ENCODE data around the gene CYB5A.
"Not testable (repeated sequence)": the region's sequence is repeated elsewhere in the genome, so short reads cannot be mapped to it uniquely, and the experiment has no call there.

Gene CYB5A, protein sequence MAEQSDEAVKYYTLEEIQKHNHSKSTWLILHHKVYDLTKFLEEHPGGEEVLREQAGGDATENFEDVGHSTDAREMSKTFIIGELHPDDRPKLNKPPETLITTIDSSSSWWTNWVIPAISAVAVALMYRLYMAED

DNA sequence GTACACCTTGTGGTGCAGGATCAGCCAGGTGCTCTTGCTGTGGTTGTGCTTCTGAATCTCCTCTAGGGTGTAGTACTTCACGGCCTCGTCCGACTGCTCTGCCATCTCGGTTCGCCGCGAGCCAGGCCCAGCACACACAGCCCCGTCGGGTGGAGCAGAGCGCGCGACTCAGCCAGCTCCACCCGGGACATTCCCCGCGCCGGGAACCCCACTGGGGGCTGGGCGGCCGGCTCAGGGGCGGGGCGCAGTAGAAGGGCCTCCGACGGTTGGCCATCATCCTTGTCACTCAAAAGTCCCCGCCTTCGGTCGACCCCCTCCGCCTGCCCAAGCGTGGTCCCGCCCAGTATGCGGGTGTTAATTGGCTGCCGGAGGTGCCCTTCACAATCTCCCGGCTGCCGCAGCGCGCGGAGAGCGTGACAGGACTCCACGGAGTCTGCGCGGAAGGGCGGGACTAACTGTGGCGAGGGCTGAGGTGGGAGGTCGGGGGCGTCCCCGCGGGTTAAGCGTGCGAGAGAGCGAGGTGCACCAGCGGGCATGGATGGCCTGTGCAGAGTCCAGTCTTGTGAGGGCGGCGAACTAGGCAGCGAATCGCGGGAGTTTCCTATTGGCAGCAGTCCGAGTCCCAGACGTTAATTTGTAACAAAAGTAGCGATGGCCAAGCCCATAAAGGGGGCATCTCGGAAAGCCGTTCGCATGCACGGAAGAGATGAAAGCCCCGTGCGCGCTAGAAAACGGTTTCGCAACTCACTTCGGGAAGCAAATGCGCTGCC, at the start of gene CYB5A:
TSS of gene CYB5A (minus strand) at position 193 of the 770 bp plus-strand sequence. CDS start at position 105, 88 bp downstream.
- DNase-seq (ENCODE audit: low read depth in 2 of 2) = peak; percentile 95 to 97

DNA sequence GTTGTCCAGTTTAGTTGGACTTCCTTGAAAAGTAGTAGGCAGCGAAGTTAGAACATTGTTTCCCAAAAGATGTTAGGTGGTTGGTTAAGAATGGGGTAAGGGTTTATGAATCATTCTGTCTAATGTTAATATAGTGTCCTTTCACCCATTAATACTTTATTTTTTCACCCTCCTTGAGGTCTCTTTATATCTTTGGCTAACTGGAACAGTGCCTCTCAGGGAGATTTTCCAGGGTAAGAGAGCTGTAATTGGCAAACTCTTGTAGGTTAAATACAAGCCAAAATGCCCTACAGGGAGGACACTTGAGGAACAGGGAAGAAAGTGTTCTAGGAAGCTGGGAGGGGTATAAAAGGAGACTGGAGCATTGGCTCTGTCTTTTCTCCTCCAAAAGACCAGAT, 46.1 kb upstream of the CYB5A start:
- DNase-seq (ENCODE audit: low read depth in 2 of 2) = no peak

DNA sequence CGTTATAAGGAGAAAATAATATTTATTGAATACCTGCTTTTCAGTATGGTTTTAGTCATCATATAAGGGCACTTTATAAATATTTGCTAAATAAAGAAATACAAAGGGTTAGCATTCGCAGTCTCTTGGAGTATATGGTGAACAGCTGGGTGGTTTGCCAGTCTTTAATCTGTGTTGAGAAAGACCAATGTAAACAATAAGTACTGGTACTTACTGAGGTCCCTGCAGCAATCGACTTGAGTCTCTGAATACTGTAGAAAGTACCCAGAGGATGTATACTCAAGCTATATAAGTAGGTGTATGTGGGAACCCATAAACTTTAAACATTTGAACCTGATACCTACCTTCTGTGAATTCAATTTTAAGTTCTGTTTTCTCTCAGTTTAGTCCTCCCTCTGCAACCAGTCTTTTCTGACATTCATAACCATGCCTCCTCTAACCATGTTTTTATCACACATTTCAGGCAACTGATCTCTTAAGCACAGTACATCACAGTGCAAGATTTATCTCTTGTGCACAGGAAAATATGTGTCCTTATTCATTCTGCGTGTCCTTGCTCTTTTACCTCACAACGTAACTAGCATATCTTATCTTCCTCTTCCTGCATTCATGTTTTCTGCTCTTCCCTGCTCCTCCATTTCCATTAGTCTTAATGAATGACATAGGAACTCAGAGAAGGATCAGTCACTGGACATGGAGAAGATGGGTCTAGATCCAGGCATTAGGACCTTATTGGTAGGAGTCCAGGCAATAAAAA, 45.6 kb upstream of the CYB5A start:
- no peak for DNase-seq (ENCODE audit: low read depth in 2 of 2)

DNA sequence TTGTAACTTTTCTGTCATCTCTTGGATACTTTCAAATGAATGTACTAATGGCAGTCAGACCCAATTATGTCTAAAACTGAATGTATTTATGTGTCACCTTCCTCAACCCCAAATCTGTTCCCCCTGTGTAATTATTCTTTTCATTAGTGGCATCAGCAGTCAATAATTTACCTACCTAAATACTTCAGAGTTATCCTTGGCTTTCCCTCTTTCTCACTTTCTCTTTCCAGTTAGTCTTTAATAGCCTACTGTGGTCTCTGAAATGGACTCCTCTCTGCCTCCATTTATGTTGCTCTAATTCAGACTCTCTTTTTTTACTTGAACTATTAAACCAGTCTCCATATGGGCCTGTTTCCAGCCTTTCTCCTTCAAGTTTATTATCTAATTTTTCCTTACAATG, 44.9 kb upstream of the CYB5A start:
- DNase-seq (ENCODE audit: low read depth in 2 of 2) = no peak

DNA sequence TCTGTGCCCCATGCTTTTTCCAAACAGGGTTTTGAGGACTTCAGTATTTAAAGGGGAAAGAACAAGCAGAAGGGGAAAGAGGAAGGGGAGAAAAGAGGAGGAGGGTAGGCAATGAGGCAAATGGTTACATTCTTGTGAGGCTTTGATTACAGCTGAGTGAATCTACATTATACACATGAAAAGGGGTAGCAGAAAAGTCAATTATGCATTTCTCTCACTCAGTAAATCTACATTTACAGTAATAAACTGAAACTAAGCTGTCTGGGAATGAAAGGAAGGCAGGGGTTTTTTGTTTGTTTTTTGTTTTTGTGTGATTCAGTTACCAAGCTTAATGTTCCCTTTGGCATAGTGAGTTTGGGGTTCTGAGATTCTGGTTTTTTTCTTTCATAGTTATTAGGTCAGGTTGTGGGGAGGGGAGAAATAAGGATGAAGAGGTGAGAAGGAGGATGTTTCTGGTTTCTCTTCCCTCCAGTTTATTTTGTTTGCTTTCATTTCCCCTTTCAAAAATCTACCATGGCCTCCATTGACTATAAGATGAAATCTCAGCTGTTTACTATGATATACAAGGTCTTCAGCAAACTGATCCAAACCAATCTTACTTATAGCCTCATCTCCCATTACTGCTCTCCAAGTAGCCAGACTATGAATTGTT, 42.6 kb upstream of the CYB5A start:
- DNase-seq (ENCODE audit: low read depth in 2 of 2) = no peak

DNA sequence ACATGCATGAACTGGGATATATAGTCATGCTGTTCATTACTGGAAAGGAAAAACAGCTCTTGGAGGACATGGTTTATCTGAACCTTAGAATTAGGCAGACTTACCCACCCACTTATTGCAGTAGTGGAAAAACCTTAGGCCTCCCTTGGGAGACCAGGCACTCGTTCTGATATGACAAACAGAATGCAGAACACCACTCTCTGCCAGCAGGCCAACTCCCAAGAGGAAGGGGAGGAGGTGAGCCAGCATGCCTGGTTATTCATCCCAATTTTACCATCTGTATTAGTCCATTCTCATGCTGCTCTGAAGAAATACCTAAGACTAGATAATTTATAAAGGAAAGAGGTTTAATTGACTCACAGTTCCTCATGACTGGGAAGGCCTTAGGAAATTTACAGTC, 41.3 kb upstream of the CYB5A start:
- DNase-seq (ENCODE audit: low read depth in 2 of 2) = no peak

DNA sequence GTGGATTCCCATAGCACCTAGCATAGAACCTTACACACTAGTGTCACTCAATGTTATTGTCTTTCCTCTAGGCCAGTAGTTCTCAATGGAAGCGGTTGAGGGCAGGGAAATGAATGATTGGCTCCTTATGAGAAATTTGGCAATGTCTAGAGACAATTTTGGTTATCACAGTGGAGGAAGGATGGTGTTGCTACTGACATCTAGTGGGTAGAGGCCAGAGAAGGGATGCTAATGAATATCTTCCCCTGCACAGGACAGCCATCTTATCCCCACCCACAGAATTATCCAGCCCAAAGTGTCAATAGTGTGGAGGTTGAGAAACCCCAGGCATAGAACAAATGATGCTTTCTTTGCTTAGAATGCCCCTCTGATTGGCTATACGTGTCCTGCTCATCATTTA, 39.6 kb upstream of the CYB5A start:
- DNase-seq (ENCODE audit: low read depth in 2 of 2) = no peak

DNA sequence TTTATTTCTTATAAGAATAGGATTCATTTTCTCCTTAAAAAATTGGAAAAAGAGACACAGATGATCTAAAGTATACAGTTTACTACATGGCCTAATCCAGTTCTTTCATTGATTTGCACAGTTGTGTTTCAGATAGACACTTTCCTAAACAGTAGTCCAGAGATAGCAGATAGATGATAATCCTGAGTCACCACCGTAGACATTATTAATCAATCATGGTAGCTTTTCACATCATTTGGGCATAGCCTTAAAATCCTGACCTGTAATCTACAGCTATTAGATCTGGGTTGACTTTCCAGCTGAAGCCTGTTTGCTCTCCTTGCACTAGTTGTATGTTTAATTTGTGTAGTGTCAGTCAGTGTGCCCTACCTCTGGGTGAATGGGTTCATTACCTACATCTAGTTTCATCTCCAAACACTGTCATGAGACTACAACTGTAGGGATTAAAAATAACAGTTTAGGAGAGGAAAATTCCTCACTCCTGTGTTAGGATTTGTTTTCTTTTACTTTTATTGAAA, 38.0 kb upstream of the CYB5A start:
- DNase-seq (ENCODE audit: low read depth in 2 of 2) = no peak

DNA sequence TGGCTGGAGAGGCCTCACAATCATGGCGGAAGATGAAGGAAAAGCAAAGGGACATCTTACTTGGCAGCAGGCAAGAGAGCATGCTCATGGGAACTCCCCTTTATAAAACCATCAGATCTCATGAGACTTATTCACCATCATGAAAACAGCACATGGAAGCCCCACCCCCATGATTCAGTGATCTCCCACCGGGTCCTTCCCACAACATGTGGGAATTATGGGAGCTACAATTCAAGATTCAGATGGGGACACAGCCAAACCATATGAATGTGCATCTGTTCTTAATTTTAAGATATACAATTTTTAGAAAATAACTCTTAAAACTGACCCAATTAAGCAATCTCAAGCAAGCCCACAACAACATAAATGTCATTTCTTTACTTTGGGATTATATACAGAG, 36.4 kb upstream of the CYB5A start:
- DNase-seq (ENCODE audit: low read depth in 2 of 2) = no peak

DNA sequence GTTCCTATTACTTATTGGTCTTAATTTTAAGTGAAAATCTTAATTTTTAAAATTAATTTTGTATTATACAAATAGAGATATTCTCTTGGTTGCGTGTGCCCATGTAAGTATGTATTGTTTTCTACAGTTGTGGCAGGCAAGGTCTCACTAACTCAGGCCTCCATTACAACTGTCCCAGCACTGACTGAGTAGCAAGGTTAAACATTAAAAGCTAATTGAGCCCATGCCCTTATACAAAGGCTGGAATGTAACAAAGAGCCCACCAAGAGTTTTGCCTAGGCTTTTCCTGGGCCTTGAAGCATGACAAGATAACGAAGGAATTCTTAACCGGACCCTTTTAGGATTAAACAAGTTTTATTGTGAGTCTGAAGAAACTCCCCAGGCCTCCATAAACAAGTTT, 35.0 kb upstream of the CYB5A start:
- DNase-seq (ENCODE audit: low read depth in 2 of 2) = not testable (repeated sequence)

DNA sequence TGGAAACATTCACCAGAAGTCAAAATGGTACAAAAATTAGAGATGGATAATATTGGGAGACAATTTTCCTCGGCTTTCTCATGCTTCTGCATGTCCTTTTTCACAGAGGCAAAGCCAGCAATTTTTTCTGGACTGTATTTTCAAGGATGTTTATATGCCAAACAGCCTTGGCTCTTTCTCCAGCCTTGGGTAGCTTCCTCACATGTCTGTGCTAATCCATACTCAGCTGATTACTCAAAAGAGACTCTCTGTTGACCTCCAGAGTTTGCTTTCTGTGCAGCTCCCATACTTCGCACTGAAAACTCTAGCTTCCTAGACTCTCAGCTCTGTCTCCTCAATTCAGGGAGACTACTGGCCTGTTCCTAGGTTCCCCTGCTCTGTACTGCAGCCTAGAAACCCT, 34.5 kb upstream of the CYB5A start:
- DNase-seq (ENCODE audit: low read depth in 2 of 2) = no peak

DNA sequence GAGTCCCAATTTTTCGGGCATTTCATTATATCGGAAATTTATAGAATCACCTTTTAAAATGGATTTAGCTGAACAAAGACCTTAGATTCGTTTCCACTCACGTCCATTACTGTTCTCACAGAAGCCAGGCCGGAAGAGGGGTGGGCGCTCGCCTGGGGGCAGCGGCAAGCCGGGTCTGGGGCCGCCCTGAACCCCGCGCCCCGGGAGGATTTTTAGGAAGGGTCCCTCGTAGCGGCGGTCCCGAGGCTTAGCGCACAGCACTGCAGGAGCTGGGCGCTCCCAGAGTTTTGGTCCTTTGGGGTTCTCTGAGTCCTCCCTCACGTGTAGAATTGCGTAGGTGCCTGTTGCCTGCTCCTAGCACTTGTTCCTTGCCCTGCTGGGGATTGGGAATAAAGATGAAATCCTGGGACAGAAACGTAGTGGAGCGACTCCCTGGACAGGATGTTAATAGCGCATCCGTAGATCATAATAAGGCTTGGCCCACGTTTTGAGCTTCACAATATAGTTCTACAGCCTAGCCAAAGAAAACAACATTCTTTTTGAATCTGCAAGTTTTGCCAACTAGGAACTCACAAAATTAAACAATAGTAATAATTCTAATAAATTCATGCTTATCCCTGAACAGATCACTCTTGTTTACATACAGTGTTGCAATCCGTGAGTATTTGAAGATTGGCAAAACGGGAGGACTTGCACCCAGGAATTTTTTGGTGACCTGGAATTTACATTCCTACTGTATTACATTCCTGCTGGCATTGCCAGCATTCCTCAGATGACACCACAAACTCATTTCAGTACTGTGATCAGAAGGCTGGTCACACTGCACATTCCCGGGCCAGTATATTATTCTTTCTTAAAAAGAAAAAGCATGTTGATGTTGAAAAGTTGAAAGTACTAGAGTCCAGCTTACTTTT, 24.8 kb upstream of the CYB5A start:
- no peak for DNase-seq (ENCODE audit: low read depth in 2 of 2)

DNA sequence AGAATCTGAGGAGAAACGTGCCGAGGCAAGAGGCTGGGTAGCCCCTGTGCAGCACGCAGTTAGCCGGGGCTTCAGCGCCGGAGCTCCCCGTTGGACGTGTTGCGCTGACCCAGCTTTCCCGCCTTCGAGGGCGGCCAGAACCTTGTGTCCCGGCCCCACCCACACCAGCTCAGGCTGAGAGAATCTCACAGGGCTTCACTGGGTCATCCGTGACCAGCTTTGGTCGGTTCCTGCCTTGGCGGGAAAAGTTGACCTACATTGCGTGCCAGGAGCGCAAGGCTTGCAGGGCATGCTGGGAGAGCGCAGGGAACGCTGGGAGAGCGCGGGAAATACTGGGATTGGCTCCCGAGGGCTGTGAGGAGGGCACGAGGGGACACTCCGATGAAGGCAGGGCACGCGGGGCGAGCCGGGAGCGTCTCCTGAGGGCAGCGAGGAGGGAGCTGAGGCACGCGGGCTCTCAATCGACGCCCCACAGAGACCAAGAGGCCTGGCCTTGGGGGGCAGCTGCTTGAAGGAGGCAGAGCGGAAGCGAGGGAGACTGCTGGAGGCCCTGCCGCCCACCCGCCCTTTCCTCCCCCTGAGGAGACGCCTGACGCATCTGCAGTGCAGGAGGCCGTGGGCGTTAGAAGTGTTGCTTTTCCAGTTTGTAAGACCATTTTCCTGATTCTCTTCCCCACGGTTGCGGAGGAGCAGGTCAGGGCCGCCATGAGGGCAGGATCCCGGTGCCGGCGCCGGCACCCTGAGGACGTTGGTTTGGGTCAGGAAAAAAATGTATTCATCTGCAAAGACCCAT, 23.9 kb upstream of the CYB5A start, which contains the start of gene C18orf63:
TSS of gene C18orf63 (plus strand) at position 376 of the 793 bp plus-strand sequence. CDS start 2,027 bp downstream, outside the sequence.
- no peak for DNase-seq (ENCODE audit: low read depth in 2 of 2)

DNA sequence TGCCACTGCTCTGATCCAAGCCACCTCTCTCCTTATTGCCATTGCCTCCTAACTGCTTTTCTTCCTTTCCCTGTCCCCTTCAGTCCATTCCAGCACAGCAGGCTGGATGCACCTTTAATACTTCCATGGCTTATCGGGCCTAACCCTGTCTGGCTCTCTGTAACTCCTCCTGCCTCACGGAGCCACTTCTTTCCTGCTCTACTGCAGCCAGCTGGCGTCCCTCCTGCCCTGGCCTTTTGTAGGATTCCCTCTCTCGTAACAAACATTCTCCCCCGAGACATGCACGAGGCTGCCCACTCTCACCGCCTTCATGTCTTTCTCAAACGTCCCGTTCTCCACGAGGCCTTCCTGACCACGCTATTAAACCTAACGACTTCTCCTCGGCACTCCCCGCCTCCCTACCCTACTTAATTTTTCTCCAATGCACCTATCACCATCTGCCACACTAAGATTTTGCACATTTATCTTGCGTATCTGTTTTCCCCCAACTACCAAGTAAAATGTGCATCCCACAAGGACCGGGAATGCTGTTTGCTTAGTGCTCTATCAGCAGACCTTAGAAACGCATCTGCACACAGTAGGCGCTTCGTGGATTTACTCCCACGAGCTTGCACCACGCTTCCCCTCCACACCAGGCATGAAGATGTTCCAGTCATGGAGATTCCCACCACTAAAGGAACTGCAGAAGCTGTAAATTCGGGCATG, 23.1 kb upstream of the CYB5A start:
- no peak for DNase-seq (ENCODE audit: low read depth in 2 of 2)

DNA sequence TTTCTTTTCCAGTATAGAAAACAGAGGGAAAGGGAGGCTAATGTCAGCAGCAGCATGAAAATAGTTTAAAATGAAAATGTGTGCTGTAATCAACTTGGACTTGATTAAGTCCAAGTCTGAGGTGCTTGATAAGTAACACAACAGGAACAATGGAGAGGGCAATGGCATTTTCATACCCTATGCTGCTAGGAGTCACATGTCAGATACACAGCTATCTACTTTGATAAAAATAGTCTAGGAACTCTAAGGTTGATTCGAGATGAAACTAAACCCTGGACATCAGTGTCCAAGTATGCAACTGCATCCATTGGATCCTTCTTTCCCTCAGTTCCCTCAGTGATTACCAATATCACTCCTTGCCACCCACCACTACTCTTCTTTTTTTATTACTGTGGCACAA, 19.2 kb upstream of the CYB5A start:
- DNase-seq (ENCODE audit: low read depth in 2 of 2) = no peak

DNA sequence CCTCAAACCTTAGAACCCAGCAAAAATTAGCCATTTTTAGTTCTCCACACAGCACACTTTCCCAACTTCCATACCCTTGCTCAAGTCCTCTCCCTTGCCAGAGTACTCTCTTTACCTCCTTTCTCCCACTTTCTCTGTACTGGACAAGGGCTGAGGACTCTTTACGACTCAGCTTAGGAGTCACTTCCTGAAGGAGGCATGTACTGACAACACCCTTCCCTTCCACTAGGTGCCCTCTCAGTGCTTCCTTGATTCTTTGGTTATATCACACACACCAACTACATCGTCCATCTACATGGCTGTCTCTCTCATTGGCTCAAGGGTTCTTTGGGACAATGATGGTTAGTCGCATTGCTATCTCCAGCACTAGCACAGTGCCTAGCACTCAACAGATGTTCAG, 18.6 kb upstream of the CYB5A start:
- DNase-seq (ENCODE audit: low read depth in 2 of 2) = no peak

DNA sequence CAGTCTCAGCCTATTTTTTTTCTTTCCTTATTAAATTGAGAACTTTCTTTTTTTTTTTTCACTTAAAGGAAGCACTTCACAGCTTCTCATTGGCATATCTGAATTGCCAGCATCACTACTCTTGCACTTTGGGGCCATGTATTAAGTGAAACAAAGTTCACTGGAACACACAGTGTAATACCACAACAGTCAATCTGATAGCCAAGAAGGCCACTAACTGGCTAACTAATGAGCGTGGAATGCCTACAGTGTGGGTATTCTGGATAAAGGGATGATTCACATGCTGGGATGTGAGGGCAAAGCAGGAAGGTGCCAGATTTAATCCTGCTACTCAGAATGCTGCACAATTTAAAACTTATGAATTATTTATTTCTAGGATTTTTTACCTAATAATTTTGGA, 12.2 kb upstream of the CYB5A start:
- no peak for DNase-seq (ENCODE audit: low read depth in 2 of 2)

DNA sequence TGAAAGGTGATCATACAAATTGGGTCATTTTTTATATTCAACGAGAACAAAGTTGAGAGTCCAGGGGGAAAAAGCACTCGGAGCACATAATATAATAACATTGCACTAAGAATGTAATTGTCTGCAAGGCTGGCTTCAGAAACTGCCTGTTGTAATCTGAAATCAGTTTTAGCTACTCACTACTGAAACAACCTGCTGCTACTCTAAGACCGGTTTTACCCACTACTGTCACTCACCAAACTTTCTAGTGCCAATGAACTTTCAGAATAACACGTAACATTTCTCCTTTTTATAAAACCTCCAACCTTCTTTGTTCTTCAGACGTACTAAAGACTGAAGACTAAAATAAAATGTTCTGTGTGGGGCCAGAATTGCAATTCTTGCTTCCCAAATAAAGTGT, 11.5 kb upstream of the CYB5A start:
- DNase-seq (ENCODE audit: low read depth in 2 of 2) = no peak

DNA sequence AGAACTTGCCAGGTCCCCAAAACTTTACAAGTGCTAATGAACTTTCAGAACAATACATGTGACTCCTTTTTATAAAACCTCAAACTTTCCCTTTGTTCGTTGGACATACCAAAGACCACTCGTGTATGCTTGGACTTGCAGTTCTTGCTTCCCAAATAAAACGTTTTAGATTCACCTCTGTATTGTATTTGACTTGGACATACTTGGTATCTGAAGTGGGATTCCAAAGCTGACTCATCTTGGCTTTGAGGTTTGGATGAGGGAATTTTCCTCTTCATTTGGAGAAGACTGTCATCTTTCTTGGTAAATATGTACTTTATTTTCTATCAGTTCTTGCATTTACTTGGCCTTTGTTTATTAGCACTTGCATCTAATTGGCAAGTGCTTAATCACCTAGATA, 8.0 kb upstream of the CYB5A start:
- no peak for DNase-seq (ENCODE audit: low read depth in 2 of 2)

DNA sequence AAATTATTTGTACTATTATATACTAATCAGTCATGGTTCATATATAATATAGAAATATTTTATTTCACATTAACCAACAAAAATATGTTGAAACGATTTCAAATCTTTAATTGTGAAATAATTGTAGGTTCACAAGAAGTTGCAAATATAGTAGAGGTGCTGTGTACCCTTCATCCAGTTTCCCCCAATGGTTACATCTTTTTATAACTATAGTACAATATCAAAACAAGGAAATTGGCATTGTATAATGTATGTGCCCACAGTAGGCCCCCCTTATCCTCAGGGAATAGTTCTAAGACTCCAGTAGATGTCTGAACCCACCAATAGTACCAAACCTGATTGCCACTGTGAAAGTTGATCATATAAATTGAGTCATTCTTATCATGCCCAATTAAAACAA, 7.4 kb upstream of the CYB5A start:
- no peak for DNase-seq (ENCODE audit: low read depth in 2 of 2)
